Mammary epithelial cell (primary cell): ENCODE results near the gene NHS.

Source experiments
- EZH2 ChIP-seq: IDR thresholded peaks from 2 replicates; pipeline ENCODE4 v1.6.1; 2012; ENCODE audit warnings: low read length, inconsistent platforms, borderline replicate concordance
- TF ChIP-seq, protein P1 (sequence below), 2 donors: IDR thresholded peaks in 1 of 2; conservative IDR thresholded peaks in 1 of 2; 2 replicates each; pipeline ENCODE4 v1.5.1; 2011 to 2012; ENCODE audit warnings: inconsistent platforms in 2 of 2, low read length in 2 of 2, mild to moderate bottlenecking in 2 of 2, control low read depth in 1 of 2, low read depth in 1 of 2; ENCODE audit not compliant: insufficient read depth in 1 of 2; ENCODE audit errors: extremely low read depth in 1 of 2

DNA sequence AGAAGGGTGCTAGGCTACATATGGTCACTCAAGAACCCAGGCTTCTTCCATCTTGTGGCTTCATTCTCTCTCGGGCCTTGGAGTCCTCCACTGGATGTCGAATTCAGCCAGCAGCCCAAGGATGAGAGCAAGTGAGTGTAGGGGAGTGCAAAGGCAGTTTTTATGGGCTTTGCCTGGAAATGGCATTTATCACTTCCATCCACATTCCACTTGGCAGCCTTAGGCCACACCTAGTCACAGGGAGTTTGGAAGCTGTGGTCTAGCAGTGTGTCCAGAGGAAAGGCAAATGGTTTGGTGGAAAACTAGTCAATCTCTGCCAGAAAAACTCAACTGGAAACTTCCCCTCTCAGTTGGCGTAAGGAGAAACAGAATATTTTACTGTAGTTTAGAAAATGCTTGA, 59.0 kb downstream of the NHS start:
- TF ChIP-seq, protein P1, sequence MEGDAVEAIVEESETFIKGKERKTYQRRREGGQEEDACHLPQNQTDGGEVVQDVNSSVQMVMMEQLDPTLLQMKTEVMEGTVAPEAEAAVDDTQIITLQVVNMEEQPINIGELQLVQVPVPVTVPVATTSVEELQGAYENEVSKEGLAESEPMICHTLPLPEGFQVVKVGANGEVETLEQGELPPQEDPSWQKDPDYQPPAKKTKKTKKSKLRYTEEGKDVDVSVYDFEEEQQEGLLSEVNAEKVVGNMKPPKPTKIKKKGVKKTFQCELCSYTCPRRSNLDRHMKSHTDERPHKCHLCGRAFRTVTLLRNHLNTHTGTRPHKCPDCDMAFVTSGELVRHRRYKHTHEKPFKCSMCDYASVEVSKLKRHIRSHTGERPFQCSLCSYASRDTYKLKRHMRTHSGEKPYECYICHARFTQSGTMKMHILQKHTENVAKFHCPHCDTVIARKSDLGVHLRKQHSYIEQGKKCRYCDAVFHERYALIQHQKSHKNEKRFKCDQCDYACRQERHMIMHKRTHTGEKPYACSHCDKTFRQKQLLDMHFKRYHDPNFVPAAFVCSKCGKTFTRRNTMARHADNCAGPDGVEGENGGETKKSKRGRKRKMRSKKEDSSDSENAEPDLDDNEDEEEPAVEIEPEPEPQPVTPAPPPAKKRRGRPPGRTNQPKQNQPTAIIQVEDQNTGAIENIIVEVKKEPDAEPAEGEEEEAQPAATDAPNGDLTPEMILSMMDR (conservative IDR thresholded peaks at IDR 0.05 in 1 of 2, IDR thresholded peaks at IDR 0.05 in 1 of 2; ENCODE audit: extremely low read depth in 1 of 2, insufficient read depth in 1 of 2, low read depth in 1 of 2, low read length in 2 of 2), result no peak
- TF ChIP-seq EZH2, result no peak
